Esophagus squamous epithelium (tissue), 4 donors: ENCODE measurements around the gene DCBLD1.

Source experiments
- POLR2A ChIP-seq, 4 donors: fragments of 450-650 bp; IDR thresholded peaks; one replicate each; pipeline ENCODE4 v1.6.1; 2017; ENCODE audit warnings: antibody characterized with exemption in 4 of 4, mild to moderate bottlenecking in 4 of 4, moderate library complexity in 3 of 4
- TF ChIP-seq, protein P1 (sequence below), 6 experiments: fragments of 450-650 bp in 4 of 6; fragments of 200-600 bp in 2 of 6; sonication (generic) in 2 of 6; IDR thresholded peaks; one replicate each; pipeline ENCODE4 v1.5.1; 2016 to 2019; ENCODE audit warnings: antibody characterized with exemption in 6 of 6, mild to moderate bottlenecking in 4 of 6, moderate library complexity in 4 of 6

DNA sequence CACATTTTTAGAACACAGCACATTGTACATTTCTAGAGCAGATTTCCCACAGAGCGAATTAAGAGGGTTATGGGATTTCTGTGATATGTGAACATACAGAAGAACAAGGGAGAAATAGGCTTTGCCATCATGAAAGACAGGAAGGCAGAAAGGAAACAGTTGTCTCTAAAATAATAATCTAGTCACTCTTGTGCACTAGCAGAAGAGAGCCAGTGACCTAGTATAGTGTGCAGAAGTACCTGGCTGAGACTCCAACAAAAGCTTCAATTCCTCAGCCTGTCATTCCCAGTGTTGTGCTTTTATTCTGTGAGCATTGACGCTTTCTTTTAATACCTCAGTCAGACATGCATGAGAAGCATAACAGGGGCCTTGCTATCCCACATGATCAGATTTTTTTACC lies 17.8 kb upstream of the DCBLD1 start:
- TF ChIP-seq, protein P1, sequence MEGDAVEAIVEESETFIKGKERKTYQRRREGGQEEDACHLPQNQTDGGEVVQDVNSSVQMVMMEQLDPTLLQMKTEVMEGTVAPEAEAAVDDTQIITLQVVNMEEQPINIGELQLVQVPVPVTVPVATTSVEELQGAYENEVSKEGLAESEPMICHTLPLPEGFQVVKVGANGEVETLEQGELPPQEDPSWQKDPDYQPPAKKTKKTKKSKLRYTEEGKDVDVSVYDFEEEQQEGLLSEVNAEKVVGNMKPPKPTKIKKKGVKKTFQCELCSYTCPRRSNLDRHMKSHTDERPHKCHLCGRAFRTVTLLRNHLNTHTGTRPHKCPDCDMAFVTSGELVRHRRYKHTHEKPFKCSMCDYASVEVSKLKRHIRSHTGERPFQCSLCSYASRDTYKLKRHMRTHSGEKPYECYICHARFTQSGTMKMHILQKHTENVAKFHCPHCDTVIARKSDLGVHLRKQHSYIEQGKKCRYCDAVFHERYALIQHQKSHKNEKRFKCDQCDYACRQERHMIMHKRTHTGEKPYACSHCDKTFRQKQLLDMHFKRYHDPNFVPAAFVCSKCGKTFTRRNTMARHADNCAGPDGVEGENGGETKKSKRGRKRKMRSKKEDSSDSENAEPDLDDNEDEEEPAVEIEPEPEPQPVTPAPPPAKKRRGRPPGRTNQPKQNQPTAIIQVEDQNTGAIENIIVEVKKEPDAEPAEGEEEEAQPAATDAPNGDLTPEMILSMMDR (IDR thresholded peaks at IDR 0.05) = no peak
- no peak for TF ChIP-seq POLR2A (IDR thresholded peaks at IDR 0.05)
